Measurements from ENCODE around the gene RASGEF1B.
"Not testable (repeated sequence)": the region's sequence is repeated elsewhere in the genome, so short reads cannot be mapped to it uniquely, and the experiment has no call there.

RASGEF1B gene

DNA sequence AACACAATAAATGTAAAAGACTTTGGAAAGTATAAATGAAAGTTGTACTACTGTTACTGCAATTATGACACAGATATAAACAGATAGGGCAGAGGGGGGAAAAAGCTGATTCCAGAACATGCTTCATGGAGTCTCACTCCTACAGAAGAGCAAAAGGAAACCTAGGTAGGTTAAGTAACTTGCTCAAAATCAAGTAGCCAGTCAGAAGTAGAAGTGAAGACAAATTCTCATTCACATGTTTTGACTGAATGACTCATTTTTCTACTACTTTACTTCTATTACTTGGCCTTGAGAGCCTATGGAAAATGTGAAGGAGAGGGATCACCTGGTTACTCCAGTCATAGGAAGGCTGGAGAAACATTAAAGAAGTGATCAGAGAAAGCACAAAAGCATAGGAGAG is 23.6 kb upstream of the RASGEF1B start:
- DNase-seq = no peak

DNA sequence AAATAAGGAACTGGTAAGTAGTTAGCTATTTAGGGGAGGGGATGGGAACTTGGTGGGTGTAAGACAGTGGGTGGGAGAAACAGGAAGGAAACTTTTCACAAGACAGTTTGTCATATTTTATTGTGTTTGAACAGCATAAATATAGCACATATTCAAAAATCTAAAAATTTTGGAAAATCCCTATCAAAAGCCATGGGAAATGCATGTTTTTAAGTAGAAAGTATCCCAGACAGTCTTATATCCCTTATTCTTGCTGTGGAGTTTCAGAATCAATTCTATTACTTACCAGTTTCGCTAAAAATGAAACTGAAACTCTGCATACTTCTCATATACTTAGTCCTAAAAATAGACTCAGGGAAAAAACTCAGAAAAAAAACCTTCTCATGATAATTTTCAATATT is 22.3 kb upstream of the RASGEF1B start:
- DNase-seq = no peak

DNA sequence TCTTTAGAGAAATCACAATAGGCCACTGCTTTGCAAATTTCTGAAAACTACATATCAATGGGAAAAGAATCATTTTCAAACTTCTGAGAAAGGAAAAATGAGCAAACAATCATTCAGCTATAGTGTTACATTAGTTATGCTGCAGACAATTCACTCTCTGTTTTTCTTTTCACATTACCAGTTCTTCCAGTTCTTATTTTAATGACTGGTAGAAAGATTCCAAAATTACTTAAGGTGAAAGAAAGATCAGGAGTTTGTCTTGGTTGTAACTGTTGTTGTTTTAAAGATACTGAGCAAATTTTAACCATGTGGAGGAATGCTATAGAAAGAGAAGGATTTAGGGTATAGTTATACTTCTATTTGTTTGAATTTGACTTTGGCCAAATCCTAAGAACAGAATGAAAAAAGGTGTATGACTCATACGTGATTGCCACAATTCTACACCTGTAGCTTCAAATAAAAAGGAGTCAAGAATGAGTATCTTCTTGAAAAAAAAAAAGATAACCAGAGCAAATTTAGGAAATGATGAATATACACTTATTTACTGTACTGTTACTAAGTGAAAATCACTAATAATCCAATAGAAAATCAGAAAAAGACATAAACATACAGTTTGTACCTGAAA is 21.0 kb upstream of the RASGEF1B start:
- no peak for DNase-seq

DNA sequence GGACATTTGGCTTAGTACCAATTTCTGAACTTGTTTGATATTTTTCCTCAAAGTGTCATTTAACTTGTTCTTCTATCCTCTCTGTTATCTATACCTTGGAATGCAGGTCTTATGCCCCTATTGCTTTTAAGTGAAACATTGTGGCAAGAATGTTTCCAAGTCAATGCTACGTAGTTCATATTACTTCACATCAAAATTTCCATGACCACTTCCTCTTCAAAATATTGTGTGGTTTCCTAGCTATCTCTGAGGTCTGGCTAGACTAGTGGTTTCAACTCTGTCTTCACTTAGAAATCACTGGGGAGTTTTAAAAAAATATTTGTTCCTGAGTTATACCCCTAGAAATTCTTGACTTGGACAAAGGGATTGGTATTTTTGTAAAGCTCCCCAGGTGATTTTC is 20.2 kb upstream of the RASGEF1B start:
- no peak for DNase-seq

DNA sequence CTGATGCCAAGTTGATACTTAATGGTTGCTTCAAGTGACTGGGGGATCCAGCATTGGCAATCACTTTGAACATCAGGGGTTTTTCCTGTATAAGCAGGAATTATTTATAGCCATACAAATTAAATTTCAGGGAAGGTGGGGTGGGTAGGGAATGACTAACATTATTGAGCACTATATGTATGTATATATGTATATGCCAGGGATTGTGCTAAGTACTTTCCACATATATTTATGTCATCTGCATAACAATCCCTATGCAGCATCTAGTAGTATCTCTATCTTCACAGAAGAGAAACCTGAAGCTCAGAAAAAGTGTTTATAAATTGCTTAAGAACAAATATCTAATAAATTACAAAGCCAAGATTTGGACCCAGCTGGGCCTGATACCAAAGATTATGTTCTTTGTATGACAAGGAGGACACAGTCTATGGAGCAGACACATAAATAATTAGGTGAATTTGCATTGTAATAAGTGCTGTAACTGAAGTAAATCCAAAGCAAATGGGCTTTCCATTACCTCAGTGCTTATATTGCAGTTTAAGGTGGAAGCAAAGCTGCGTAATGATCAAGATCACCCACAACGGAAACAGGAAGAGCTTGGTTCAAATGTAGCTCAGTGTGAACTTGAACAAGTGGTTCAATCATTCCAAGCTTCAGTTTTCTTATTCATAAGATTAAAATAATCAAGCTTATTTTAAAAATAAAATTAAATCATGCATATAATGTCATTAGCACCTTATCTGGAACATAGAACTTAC is 18.9 kb upstream of the RASGEF1B start:
- no peak for DNase-seq

DNA sequence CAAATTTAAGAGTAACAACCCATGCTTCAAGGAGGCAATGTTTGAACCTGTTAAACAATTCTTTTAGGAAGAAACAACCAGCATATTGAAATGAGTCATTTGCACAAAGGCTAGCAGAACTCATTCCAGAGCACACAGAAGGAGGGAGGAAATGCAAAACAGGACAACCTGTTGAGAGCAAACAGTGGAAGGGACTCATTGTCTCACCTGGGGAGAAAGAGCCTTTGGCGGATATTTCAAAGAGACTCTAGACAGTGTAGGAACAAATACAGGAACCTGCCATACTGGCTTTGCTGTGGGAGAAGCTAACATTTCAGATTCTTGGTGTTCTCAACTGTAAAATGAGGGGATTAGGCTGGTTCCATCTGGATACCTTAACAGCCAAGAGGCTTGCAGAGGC is 14.8 kb upstream of the RASGEF1B start:
- DNase-seq = no peak

DNA sequence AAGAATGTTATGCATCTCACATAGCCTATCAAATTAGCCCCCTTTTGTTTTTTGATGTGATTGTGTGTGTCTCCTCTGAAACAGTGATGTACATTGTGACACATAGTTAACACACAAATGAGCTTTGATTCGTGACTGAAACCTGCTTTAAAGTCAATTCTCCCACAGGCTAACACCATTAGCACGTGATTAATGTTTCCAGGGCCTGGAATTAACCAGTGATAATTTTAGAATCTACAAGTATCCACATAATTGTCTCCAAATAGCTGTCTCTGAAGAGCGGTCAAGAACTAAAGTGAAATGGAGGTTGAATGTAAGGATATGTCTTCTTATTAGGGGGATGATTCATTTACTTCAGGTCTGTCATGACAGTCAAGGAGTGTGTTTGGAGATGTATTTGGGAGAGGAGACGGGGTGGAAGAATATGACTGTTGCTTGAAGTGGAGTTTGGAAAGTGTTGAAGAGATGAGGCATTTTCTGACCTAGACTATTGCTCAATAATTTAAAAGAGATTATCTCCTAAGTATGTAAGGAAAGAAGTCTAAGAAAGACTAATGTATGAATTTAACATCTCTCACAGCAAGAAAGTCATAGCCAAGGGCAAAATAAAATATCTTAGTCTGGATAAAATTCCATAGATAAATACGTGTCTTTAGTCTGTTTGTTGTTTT is 13.7 kb upstream of the RASGEF1B start:
- DNase-seq = no peak

DNA sequence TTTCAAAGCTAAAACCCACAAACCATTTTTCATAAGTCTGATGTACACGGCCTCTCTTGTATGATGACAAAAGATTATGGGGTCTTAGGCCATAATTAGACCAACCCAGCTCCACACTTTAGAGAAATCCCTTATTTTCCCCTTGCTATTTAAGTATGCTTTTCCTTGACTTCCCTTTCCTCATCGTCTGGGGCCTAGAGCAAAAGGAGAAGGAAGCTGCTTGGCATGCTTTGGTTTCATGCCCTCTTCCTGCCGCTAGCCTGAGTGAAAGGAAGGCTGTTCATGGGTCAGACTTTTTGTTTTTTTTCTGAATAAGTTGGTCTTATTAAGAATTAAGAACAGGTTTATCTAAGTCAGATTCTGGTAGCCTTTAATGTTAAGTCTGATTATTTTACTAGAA is 10.6 kb upstream of the RASGEF1B start:
- no peak for DNase-seq

DNA sequence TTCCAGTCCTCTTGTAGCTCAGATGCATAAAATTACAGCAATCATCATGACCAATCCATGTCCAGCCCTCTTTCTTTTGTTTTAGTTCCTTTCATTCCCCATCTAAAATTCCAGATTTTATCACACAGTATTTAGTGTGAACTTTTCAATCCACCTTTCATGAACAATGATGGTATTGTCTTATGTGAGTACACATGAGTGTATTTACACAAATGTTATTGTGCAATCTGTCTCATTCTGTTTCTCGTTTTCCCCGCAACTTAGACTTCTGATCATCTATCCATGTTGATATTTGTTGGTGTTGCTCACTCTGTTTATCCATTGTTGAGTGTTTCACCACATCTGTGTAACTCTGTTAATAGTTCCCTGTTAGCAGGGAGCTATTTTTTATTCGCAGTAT is 9.4 kb upstream of the RASGEF1B start:
- DNase-seq = no peak

DNA sequence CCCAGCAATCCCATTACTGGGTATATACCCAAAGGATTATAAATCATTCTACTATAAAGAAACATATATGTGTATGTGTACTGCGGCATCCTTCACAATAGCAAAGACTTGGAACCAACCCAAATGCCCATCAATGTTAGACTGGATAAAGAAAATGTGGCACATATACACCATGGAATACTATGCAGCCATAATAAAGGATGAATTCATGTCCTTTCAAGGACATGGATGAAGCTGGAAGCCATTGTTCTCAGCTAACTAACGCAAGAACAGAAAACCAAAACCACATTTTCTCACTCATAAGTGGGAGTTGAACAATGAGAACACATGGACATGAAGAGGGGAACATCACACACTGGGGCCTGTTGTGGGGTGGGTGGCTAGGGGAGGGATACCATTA is 7.9 kb upstream of the RASGEF1B start:
- not testable (repeated sequence) for DNase-seq

DNA sequence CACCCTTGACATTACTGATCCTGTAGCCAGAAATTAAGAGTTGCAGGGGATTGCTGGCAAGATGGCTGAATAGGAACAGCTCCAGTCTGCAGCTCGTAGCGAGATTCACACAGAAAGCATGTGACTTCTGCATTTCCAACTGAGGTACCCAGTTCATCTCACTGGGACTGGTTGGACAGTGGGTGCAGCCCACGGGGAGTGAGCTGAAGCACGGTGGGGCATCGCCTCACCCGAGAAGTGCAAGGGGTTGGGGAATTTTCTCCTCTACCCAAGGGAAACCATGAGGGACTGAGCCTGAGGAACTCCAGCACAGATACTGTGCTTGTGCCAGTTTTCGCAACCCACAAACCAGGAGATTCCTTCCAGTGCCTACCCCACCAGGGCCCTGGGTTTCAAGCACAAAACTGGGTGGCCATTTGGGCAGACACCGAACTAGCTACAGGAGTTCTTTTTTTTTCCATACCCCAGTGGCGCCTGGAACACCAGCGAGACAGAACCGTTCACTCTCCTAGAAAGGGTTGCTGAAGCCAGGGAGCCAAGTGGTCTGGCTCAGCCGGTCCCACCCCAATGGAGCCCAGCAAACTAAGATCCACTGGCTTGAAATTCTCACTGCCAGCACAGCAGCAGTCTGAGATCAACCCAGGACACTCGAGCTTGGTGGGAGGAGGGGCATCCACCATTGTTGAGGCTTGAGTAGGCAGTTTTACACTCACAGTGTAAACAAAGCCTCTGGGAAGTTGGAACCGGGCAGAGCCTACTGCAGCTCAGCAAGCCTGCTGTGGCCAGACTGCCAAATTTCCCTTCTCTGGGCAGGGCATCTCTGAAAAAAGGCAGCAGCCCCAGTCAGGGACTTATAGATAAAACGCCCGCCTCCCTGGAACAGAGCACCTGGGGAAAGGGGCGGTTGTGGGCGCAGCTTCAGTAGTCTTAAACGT is 1.9 kb upstream of the RASGEF1B start:
- DNase-seq = peak in 1 of 2 experiments; percentile 21

DNA sequence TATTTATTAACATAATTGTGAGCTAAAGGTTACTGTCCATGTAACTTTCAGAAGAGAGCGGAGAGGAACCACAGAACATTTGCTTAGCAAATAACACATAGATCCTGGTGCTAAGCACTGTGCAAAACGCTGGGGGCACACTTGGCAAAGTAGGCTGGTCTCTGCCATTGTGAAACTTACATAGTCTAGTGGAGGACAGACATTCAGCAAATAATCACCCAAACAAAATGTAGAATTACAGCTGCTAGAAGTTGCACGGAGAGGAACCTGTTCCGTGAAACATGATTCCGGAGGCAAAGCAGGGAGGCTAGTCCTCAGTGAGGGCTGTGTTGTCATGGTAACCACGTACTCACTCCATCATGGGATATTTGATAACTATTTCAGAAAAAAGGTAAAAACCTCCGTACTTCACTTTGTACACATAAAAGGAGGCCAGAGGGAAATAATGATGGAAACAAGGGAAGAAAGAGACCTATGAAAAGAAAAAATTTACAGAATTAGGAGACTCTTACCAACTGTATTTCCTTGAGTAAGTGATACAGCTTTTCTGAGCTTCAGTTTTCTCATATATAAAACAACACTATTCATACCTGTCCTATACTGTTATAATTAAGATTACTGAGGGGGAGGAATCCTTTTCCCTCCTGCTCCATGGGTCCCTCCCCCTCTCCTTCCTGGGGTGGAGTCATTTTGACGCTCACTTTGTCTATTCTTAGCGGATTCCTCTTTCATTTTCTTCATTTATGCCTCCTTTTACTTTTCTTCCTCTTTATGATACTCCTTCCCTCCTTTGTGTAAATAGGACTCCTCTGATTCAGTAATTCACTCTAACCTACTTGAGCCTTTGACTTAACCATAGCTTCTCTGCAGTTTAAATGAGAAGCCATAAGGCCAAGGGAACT is 825 bp upstream of the RASGEF1B start:
- peak in 1 of 2 experiments; percentile 87 for DNase-seq

DNA sequence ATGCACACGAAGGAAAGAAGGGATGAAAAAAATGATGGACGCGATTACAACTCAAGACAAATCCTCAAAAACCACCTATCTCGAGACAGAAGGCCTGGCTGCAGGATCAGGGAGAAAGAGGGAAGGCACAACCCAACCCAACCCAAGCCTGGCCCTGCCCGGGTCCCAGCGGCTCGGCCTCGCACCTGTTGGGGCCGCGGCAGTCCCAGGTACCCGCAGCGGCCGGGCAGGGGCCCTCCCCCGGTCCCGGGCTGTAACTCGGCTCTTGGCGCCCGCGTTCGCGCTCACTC is 464 bp downstream of the RASGEF1B start:
- DNase-seq = no peak

DNA sequence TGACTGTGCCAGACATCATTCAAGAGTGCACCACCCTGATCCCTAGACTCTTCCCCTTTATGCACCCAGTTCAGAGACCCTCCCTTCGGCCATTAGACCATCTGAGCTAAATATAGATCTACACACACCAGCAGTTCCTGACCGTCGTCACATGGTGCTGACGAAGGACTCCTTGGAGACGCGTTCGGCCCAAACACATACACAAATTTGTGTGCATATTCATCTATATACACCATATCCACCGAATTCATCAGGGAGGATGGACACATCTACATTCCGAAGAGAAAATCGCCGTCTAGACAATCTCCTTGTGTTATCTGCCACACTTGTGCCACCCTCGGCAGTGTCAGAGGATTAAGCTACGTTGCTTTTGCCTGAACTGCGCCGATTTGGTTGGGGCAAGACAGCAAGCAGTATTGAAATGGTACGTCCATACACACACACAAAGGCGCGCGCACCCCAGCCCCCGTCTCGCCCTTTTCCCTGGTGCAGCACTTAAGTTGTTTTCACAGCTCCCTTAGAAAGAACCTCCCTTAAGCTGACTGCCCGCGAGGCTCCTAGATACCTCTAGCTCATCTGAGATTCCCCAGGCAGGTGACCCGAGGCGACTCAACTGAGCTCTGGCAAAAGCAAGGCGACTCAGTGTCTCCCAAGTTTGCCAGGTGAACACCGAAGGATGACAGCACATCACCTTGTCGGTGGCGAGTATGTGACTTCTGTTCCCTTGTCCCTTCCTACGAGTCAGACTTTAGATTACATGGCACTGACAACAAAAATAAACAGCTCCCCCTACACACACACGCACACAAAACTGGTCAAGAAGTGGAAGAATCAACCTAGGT is 1.0 kb downstream of the RASGEF1B start:
- DNase-seq = peak; percentile 43 to 87

DNA sequence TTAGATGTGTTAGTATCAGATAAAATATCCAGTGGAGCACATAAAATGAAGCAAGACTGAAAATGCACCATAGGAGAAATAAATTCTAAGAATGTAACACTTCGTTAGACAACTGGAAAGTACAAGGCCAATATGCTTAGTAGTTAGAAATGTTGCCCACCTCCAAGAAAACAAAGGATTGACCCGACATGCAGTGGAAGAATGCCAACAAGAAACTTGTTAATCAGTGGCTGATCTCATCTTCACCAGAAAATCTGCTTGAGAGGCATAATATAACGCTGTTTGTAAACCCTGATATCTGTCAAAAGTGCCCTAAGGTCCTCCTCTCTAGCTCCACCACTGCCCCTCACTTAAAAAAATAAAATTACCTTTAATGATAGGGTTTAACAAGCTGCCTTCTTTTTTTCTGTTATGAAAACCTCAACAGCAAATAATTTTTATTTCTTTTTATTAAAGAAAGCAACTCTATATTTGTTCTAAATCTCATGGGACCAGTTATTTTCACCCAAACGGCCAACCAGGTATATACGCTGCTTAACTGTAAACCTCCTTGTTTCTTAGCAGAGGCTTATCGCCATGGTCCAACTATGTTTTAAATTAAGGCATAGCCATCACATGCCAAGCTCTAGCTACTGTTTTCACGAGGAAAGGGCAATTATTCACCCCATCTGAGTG is 1.8 kb downstream of the RASGEF1B start:
- DNase-seq = no peak

DNA sequence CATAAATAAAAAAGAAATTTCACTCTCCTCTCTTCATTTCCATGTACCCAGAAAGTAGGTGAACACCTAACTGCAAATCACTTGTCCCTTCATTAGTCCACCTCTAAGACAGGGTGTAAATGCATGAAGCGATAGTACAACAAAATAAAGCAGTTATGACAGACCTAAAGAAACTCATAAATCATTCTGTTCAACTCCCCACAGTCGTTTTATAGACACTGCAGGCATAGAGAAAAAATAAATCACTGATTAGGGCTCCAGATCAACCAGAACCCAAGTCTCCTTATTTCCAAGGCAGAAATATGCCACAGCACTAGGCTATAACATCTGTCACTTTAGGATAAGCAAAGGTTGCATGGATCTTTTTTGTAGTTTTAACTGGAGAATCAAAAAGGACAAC is 3.0 kb downstream of the RASGEF1B start:
- no peak for DNase-seq

DNA sequence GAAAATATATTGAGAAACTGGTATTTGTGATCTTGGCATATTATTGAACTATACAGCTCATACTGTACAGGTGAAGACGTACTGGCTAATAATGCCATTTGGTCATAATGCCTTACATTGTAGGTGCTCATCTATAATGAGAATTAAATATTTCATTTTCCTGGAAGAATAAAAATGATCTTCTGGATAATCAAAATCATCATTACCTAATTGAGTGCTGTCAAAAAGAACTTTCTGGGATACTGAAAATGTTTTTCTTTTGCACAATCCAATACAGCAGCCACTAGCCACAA is 4.1 kb downstream of the RASGEF1B start:
- DNase-seq = no peak

DNA sequence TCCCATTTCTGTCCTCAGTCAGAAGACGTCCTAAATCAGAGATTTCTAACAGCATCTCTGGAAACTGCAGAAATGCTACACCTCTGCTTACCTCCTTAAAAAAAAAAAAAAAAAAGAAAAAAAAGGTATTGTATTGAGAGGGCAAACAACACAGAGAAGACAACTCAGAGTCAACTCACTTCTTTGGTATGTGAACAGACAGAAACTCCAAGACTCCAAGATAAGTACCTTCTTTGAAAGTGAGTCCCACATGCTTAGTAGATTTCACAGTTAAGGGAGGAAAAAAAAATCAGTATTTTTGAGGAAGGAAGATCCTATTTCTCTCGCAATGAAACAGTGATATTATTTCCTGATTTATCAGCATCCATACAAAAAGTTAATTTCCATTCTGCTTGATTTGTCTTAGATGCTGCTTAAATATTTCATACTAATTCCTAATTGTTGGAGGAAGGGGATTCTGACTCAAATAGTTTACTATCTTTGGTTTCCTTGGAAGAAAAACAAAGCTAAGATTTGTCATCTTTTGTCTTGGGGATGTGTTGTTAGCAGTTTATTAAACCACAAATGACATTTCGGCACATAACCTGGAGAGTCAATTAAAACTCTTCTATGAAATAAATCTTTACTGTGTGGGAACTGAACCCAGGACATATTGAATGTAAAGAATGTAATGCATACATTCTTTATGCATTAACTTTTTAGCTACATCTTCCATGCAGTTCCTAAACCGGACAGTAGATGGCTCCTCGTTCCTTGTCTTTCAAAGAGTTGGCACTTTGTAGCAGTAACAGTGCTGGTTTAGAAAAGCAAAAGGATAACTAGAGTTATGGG is 4.7 kb downstream of the RASGEF1B start:
- DNase-seq = peak; percentile 40 to 64

DNA sequence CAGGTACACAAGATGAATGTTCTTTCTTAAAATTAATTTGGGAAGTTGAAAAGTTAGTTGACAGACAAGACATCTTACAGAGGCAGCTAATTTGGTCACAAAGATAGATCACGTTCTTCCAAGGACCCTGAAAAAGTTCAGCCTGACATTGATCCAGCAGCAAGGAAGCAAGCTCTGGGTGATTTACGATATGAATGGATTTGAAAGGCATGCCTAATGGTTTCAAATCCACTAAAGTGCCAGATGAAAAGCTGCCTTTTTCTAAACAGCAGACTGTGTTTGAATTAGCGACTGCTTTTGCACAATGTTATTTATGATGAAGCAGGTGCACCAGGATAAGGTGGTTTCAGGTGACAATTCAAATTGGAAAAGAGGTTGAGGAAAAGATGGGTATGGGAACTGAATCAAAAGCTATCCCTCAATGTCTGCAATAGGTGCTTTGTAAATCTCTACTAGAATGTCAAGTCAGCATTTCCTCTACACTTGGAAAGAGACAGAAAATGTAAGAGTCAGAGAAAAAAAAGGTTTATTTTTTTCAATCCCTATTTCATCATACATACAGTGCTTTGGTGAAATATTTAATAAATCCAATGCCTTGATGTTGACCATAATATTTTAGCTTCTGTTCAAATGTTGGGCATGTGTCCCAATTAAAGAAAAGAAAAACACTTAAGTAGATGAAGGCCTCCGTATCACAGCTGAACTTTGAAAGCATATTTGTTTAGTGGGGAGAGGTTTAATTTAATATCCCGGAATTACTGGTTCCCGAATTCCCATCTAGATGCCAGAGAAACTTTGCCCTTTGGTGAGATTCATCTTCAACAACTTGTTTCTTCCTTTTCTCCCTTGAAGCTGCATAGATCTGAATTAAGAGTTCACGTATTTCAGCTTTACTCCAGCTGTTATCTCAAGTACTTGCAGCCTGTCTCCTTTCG is 6.0 kb downstream of the RASGEF1B start:
- peak; percentile 75 to 82 for DNase-seq

Measured in NCI-H187 (cell line).